HepG2 (cell line): ENCODE measurements around the gene UBE2G2. TPM values are rescaled to one million over a fixed set of nuclear protein-coding genes. Genes with fewer than 3 reads are reported as not detected.
A peak's percentile ranks its signal among the peaks of the same experiment; 100 is the strongest.

Experiments used
- ATAC-seq: fragments of 200-7000 bp; cut with Tn5 transposase; 3 replicates; pipeline ENCODE4 v1.9.1; 2020; ENCODE audit warnings: mild to moderate bottlenecking, moderate library complexity
- BruUV-seq: library from RNA; stranded (reverse); fragments of 400-500 nt; replicated peaks from 2 replicates; lab custom pipeline; 2021; lab: Mats Ljungman, UMichigan
- CTCF ChIA-PET: fragments of 300-600 bp; formaldehyde crosslinking; extraction: SDS; loops from one replicate; lab custom pipeline; 2021; ENCODE audit warnings: low total read pairs, inconsistent platforms, low intra/inter-chr PET ratio; lab: Yijun Ruan, JAX
- POLR2A ChIA-PET: fragments of 350-600 bp; sonication (Branson Sonifier 250); formaldehyde crosslinking; loops from one replicate; lab custom pipeline; 2020; ENCODE audit warnings: antibody characterized with exemption, inconsistent platforms; lab: Yijun Ruan, JAX
- DNase-seq: peaks from one replicate; pipeline ENCODE4 v3.0.0-alpha.2; 2015; ENCODE audit warnings: low spot score
- FAIRE-seq: peaks from 3 replicates; lab custom pipeline; 2011; peaks lifted over from hg19 to GRCh38; lab: Jason Lieb, UNC
- H2AFZ ChIP-seq: one replicate; pipeline ENCODE4 v1.6.1; 2011; ENCODE audit warnings: low read length, inconsistent platforms
- H3K27ac ChIP-seq: fragments of 300-600 bp; 3 replicates; pipeline ENCODE4 v1.8.0; 2011; ENCODE audit warnings: mixed run types, mild to moderate bottlenecking, mixed read lengths, low read length, inconsistent platforms; ENCODE audit not compliant: insufficient read depth; ENCODE audit errors: extremely low read length
- H3K27me3 ChIP-seq, 2 experiments: fragments of 200-600 bp in 1 of 2; 2 replicates in 1 of 2; 3 replicates in 1 of 2; pipeline versions ENCODE4 v1.6.0 to v1.8.0; 2011; ENCODE audit warnings: low read length in 2 of 2, mild to moderate bottlenecking in 2 of 2, moderate library complexity in 2 of 2, inconsistent platforms in 1 of 2; ENCODE audit not compliant: insufficient read depth in 2 of 2, control insufficient read depth in 1 of 2
- H3K36me3 ChIP-seq, 2 experiments: fragments of 200-600 bp in 1 of 2; replicated peaks in 1 of 2; 2 replicates in 1 of 2; 3 replicates in 1 of 2; pipeline versions ENCODE4 v1.5.1 to v1.8.0; 2011; ENCODE audit warnings: low read length in 2 of 2, inconsistent platforms in 1 of 2; ENCODE audit not compliant: insufficient read depth in 2 of 2, control insufficient read depth in 1 of 2
- H3K4me1 ChIP-seq: 2 replicates; pipeline ENCODE4 v1.5.1; 2012; ENCODE audit warnings: low read length, inconsistent platforms; ENCODE audit not compliant: insufficient read depth
- H3K4me2 ChIP-seq: 2 replicates; pipeline ENCODE4 v1.6.0; 2011; ENCODE audit warnings: low read depth, low read length, inconsistent platforms
- H3K4me3 ChIP-seq, 3 experiments: fragments of 200-600 bp in 1 of 3; sonication (generic), shearing (Covaris generic) in 1 of 3; replicated peaks in 1 of 3; 2 replicates each; pipeline ENCODE4 v1.5.1; 2011 to 2016; ENCODE audit warnings: low read length in 3 of 3, inconsistent platforms in 2 of 3, low read depth in 2 of 3, mild to moderate bottlenecking in 2 of 3, control low read depth in 1 of 3, mixed read lengths in 1 of 3; ENCODE audit not compliant: insufficient read depth in 1 of 3
- H3K79me2 ChIP-seq: one replicate; pipeline ENCODE4 v1.6.1; 2011; ENCODE audit warnings: low read length, inconsistent platforms; ENCODE audit not compliant: insufficient read depth
- H3K9ac ChIP-seq: 2 replicates; pipeline ENCODE4 v1.6.0; 2011; ENCODE audit warnings: mild to moderate bottlenecking, low read depth, low read length, inconsistent platforms; ENCODE audit not compliant: insufficient read depth
- H3K9me3 ChIP-seq: 2 replicates; pipeline ENCODE4 v1.5.1; 2012; ENCODE audit warnings: mild to moderate bottlenecking, low read length
- H4K20me1 ChIP-seq: 2 replicates; pipeline ENCODE4 v1.6.0; 2011; ENCODE audit warnings: inconsistent platforms, mild to moderate bottlenecking, low read length, moderate library complexity; ENCODE audit not compliant: insufficient read depth
- CBFB ChIP-seq: sonication (generic); formaldehyde crosslinking; IDR thresholded peaks from 2 replicates; pipeline ENCODE4 v1.4.0; 2020; ENCODE audit warnings: missing genetic modification reagents
- FOXO1 ChIP-seq: sonication (generic); formaldehyde crosslinking; IDR thresholded peaks from 2 replicates; pipeline ENCODE4 v1.4.0; 2020; ENCODE audit warnings: missing genetic modification reagents
- HNRNPK ChIP-seq: fragments of 200-400 bp; formaldehyde crosslinking; IDR thresholded peaks from 2 replicates; pipeline ENCODE4 v1.6.1; 2018; ENCODE audit warnings: low read length, low read depth, moderate library complexity, mild to moderate bottlenecking; ENCODE audit not compliant: poor library complexity, severe bottlenecking
- MBNL3 ChIP-seq: fragments of 250-450 bp; sonication (Bioruptor Pico); conservative IDR thresholded peaks from 2 replicates; pipeline ENCODE4 v1.8.0; 2022; ENCODE audit warnings: mild to moderate bottlenecking, inconsistent platforms
- SCMH1 ChIP-seq: sonication (generic); formaldehyde crosslinking; IDR thresholded peaks from 2 replicates; pipeline ENCODE4 v1.9.0; 2021; ENCODE audit warnings: missing genetic modification reagents, mild to moderate bottlenecking, borderline replicate concordance
- SNRNP70 ChIP-seq: fragments of 200-400 bp; formaldehyde crosslinking; IDR thresholded peaks from 2 replicates; pipeline ENCODE4 v1.6.1; 2017; ENCODE audit warnings: mild to moderate bottlenecking, low read depth, low read length, moderate library complexity
- TSC22D2 ChIP-seq: sonication (generic); formaldehyde crosslinking; IDR thresholded peaks from 2 replicates; pipeline ENCODE4 v1.5.1; 2020; ENCODE audit warnings: missing genetic modification reagents, mild to moderate bottlenecking, borderline replicate concordance
- ZNF782 ChIP-seq: sonication (generic); formaldehyde crosslinking; IDR thresholded peaks from 2 replicates; pipeline ENCODE4 v1.4.0; 2020; ENCODE audit warnings: missing genetic modification reagents, mild to moderate bottlenecking, borderline replicate concordance
- ZNF883 ChIP-seq: sonication (generic); formaldehyde crosslinking; IDR thresholded peaks from 2 replicates; pipeline ENCODE4 v1.5.1; 2020; ENCODE audit warnings: mild to moderate bottlenecking, missing genetic modification reagents; ENCODE audit errors: not compliant biosample characterization
- WGBS: methylation state at CpG from one replicate; pipeline ENCODE4 v1.1.6; 2017; ENCODE audit warnings: low lambda C conversion rate; 5-methylcytosine and 5-hydroxymethylcytosine counted together
- in situ Hi-C: cut with HindIII; loops from 2 replicates; pipeline ENCODE4 v1.10.0; 2017; ENCODE audit warnings: low pct_unique_long_range_greater_than_20kb; ENCODE audit not compliant: extremely low pct_ligation_motif_present
- intact Hi-C: fragments of 100-400 bp; cut with micrococcal nuclease; formaldehyde crosslinking; loops from one replicate; pipeline ENCODE4 v1.10.0; 2022; ENCODE audit not compliant: unreplicated experiment
- polyA plus RNA-seq, 8 experiments: library from polyadenylated mRNA; depleted of rRNA in 3 of 8; stranded (reverse) in 7 of 8; unstranded in 1 of 8; fragments of >200 nt; fragmentation: Illumina TruSeq in 4 of 8; extraction: Trizol in 4 of 8; gene quantifications; 2 replicates each; pipeline versions ENCODE4 v1.2.1 to v1.2.3, GENCODE V29; 2011 to 2016; ENCODE audit warnings: low read depth in 4 of 8, missing spikeins in 1 of 8, mixed read lengths in 1 of 8; ENCODE audit not compliant: insufficient read depth in 1 of 8
- total RNA-seq, 5 experiments: library from RNA; depleted of rRNA; stranded (reverse); fragments of >200 nt; fragmentation: Illumina TruSeq; extraction: Trizol; gene quantifications; 2 replicates each; pipeline ENCODE4 v1.2.3, GENCODE V29; 2016; ENCODE audit warnings: low read depth in 1 of 5
- TF ChIP-seq, protein P1 (sequence below): sonication (generic); formaldehyde crosslinking; IDR thresholded peaks from 2 replicates; pipeline ENCODE4 v1.9.0; 2021; ENCODE audit warnings: missing genetic modification reagents, borderline replicate concordance
- TF ChIP-seq, protein P2 (sequence below): sonication (generic); formaldehyde crosslinking; IDR thresholded peaks from 2 replicates; pipeline ENCODE4 v1.4.0; 2020; ENCODE audit warnings: missing genetic modification reagents

The UBE2G2 gene
- total and polyA plus RNA-seq, 2 of the 13 experiments (the other 11 are each of a cell fraction or from before 2014, with no cell fraction given) = 55.4 to 92.0 TPM

DNA sequence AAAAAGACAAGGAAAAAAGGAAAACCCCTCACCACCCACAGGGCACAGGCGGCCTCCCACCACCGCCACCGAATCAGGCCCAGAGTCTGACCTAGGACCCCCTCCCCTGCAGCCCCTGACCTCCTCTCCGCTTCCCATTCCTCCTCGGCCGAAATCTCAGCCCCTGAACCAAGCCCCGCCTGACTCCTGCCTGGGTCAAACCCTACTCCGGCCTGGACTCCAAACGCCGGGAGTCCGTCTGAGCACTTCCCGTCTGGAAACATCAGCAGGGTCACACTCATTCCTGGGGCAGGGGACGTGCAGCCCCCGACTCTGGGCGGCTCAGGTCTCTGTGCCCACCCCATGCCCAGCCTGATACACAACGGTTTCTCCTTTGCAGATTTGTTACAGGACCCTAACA, 42.6 kb upstream of the UBE2G2 start (continued):
- TF ChIP-seq, protein P1, sequence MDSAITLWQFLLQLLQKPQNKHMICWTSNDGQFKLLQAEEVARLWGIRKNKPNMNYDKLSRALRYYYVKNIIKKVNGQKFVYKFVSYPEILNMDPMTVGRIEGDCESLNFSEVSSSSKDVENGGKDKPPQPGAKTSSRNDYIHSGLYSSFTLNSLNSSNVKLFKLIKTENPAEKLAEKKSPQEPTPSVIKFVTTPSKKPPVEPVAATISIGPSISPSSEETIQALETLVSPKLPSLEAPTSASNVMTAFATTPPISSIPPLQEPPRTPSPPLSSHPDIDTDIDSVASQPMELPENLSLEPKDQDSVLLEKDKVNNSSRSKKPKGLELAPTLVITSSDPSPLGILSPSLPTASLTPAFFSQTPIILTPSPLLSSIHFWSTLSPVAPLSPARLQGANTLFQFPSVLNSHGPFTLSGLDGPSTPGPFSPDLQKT (CRISPR knock-in tag) = no peak
- TF ChIP-seq, all 625 proteins: peak for 0

DNA sequence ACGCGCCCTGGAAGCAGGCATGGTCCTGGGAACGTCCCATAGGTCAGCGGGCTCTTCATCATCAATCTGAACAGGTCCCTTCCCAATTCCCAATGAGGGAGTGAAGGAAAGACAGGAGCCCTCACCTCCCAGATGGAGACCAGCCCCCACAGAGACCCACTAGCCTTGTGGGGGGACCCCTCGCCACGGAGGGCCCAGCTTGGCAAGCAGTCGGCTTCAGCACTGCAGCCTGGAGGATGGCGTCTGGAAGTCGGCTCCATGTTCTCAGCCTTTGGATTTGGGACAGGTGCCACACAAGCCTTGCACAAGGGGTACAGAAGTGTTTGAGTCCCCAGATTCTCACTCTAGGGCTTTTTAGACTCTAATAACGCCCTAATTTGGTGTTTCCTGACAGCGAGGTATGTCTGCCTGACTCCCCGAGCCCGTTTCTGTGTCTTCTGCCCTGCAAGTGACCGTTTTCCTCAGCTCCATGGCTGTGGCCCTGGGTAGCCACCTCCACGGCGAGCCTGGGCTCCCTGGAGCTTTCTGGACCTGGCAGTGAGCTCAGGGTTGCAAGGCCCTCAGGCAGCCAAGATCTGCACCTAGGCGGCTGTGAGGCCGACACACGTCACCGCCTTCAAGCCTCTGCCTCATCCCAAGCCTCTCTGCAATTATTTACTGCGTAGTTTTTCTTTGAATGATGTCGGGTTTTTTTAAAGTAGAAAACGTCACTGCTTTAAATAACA, 41.3 kb upstream of the UBE2G2 start:
- FAIRE-seq (no peak), ATAC-seq (no peak), DNase-seq (no peak)
- 38% methylated on average over 17 of the region's 23 CpGs for WGBS
- Histone ChIP-seq H3K9me3 (no peaks in the 10 kb centered on the region), H3K4me2 (no peak overlapping the region), H3K27me3 (peaks cover 2 to 51% of the 10 kb centered on the region in 2 experiments; a peak in 4 of 5 replicates), H3K9ac (no peak overlapping the region), H3K4me1 (peaks cover 43% of the 10 kb centered on the region), H4K20me1 (peaks cover 5% of the 10 kb centered on the region; the same call in 1 of the 2 replicates), H3K79me2 (no peaks in the 10 kb centered on the region), H3K36me3 (no peaks in the 10 kb centered on the region), H2AFZ (peak overlapping the region; percentile 5), H3K4me3 (no peak overlapping the region), H3K27ac (no peak overlapping the region)
- intact Hi-C loops (loop anchor here (10.0 kb wide), 1 partner anchor 72 kb away; no protein-coding TSS in a partner anchor), in situ Hi-C loops (no loop called here)
- no peak for TF ChIP-seq CBFB (CRISPR knock-in tag)
- no peak for TF ChIP-seq HNRNPK
- no peak for TF ChIP-seq MBNL3
- TF ChIP-seq SNRNP70 = no peak
- no peak for TF ChIP-seq FOXO1
- no peak for TF ChIP-seq TSC22D2
- no peak for TF ChIP-seq ZNF883 (CRISPR knock-in tag)
- TF ChIP-seq, protein P2, sequence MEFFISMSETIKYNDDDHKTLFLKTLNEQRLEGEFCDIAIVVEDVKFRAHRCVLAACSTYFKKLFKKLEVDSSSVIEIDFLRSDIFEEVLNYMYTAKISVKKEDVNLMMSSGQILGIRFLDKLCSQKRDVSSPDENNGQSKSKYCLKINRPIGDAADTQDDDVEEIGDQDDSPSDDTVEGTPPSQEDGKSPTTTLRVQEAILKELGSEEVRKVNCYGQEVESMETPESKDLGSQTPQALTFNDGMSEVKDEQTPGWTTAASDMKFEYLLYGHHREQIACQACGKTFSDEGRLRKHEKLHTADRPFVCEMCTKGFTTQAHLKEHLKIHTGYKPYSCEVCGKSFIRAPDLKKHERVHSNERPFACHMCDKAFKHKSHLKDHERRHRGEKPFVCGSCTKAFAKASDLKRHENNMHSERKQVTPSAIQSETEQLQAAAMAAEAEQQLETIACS (CRISPR knock-in tag) = no peak
- no peak for TF ChIP-seq SCMH1 (CRISPR knock-in tag)
- TF ChIP-seq ZNF782 (CRISPR knock-in tag) = no peak
- CTCF ChIA-PET = no interaction called here
- POLR2A ChIA-PET = no interaction called here
- no TSS peak for BruUV-seq
